DMS153 treated with DMSO at 0.1 percent for 48 hours (cell line): ENCODE results near the gene C9orf43.
"Not testable (repeated sequence)": the region's sequence is repeated elsewhere in the genome, so short reads cannot be mapped to it uniquely, and the experiment has no call there.

ENCODE experiments used
- DNase-seq: peaks from one replicate; lab custom pipeline; 2025; ENCODE audit not compliant: unreplicated experiment; lab: John Stamatoyannopoulos, UW

C9orf43 gene, protein sequence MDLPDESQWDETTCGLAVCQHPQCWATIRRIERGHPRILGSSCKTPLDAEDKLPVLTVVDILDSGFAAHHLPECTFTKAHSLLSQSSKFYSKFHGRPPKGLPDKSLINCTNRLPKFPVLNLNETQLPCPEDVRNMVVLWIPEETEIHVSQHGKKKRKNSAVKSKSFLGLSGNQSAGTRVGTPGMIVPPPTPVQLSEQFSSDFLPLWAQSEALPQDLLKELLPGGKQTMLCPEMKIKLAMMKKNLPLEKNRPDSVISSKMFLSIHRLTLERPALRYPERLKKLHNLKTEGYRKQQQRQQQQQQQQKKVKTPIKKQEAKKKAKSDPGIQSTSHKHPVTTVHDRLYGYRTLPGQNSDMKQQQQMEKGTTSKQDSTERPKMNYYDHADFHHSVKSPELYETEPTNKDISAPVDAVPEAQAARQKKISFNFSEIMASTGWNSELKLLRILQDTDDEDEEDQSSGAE

DNA sequence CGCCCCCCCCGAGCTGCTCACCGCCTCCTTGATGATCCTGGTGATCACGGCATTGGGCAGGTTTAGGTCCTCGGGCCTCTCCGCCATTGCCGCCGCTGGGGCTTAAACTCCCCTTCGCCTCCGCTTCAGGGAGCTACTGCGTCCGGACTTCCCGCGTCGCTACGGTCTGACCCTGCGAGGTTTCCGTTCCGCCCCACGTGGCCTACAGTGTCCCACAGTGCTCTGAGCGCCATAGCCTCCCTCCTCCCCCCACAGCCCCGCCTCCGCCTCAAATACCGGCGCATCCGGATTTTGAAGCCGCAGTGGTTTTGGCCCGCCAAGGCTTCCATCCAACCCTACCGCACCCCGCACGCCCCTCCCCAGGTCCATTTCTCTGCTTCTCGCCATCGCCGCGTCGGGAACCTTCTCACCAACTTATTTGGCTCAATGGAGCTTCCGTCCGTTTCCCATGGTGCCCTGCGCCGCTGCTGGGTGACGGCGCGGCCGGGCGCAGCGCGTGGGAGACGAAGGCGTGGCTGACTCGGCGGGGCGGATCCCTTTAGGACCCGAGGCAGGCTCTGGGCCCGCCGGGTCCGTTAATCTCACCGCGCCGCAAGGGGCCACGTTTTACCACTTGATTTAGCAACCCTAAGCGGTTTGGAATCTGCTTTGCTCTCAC, at the start of gene C9orf43, which contains the start of gene POLE3:
Gene C9orf43, plus strand, starts transcription at position 541 of the 658 bp plus-strand sequence. CDS start 2,747 bp downstream, outside the sequence.
Gene POLE3, minus strand, starts transcription at position 469 of the 658 bp plus-strand sequence. Its CDS starts 382 bp downstream, at position 87.
- DNase-seq: peak; percentile 95

DNA sequence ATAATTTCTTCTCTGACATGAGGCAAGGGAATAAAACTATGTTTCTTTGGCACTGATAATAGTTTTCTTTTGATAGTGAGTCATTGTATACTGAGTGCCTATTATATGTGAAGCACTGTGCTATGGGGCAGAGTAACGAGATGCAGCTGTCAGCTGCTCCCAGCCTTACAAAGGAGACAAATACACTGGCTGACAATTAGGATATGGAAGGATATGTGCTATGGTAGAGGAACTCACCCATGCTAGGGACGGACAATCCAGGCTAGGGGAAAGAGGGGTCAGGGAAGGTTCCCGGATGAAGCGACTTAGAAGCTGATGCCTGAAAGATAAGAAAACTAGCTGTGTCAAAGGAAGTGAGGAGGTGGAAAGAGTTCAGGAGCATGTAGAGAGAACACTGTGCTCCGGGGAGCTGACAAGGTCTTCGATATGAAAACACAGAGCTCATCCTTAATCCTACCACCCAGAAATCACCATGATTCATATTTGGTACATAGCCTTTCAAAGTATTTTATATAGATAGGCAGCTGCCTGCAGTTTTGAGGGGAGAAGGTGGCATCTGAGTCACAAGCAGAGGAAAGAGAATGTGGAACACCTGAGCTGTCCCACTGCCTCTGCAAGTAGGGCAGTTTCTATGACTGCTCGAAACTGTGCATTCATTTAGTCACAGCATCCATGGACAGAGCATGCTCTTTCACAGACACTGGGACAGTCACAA, 49.1 kb upstream of the C9orf43 start:
- no peak for DNase-seq

DNA sequence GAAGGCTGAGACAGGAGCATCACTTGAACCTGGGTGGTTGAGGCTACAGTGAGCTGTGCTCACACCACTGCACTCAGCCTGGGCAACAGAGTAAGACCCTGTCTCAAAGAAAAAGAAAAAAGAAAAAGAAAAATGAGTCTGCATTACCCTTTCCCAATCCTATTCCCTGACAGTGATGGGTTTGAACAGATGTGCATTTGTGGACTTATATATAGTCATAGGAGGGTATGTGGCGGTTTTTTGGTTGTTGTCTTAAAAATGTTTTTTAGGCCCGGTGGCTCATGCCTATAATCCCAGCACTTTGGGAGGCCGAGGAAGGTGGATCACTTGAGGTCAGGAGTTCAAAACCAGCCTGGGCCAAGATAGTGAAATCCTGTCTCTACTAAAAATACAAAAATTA, 47.2 kb upstream of the C9orf43 start:
- DNase-seq: no peak

DNA sequence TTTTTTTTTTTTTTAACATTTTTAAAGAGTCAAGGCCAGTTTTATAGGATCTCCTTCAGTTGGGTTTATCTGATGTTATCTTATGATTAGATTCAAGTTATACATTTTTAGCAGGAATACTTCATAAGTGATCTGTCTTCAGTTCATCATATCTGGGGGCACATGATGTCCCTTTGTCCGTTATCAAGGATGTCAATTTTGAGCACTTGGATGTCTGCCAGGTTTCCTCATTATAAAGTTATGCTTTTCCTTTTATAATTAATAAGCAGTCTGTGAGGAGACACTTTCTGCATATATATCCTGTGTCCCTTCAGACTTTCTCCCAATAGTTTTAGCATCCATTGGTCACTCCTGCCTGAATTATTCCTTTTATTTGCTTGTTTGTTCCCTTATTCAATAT, 45.6 kb upstream of the C9orf43 start:
- DNase-seq: no peak

DNA sequence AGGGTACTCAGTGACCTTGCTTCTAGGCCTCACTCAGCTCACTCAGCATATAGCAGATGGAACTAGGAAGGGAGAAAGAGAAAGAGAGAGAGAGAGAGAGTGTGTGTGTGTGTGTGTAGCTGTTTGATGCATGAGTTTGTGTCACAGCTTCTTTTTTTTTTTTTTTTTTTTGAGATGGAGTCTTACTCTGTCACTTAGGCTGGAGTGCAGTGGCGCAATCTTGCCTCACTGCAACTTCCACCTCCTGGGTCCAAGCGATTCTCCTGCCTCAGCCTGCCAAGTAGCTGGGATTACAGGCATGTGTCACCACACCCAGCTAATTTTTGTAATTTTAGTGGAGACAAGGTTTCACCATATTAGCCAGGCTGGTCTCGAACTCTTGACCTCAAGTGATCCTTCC, 44.9 kb upstream of the C9orf43 start:
- not testable (repeated sequence) for DNase-seq

DNA sequence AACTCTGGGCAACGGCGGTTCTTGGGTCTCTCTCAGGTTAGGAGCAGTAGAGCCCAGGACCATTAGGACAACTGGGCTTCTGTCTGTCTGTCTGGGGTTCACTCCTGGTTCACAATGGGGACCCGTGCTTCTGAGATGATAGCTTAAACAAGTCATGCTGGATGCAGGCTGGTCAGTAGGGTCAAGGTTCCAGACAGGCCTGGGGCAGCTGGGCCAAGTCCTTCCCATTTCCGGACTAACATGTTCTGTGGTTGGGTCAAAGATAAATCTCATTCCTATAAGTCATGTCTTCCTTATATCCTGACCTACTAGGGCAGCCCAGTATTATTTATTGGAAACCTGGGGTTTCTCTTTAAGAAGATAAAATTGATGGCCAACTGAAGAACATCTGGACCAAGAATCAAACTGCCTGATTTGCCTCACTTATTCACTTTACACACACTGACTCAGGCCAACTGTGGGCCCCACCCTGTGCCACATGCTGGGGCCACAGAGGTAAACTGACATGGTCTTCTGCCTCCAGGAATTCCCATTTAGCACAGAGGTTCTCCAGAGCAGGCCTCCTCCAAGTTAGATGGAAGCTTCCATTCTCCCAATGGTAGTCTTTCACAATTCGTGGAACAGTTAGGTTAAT, 42.1 kb upstream of the C9orf43 start:
- DNase-seq: no peak

DNA sequence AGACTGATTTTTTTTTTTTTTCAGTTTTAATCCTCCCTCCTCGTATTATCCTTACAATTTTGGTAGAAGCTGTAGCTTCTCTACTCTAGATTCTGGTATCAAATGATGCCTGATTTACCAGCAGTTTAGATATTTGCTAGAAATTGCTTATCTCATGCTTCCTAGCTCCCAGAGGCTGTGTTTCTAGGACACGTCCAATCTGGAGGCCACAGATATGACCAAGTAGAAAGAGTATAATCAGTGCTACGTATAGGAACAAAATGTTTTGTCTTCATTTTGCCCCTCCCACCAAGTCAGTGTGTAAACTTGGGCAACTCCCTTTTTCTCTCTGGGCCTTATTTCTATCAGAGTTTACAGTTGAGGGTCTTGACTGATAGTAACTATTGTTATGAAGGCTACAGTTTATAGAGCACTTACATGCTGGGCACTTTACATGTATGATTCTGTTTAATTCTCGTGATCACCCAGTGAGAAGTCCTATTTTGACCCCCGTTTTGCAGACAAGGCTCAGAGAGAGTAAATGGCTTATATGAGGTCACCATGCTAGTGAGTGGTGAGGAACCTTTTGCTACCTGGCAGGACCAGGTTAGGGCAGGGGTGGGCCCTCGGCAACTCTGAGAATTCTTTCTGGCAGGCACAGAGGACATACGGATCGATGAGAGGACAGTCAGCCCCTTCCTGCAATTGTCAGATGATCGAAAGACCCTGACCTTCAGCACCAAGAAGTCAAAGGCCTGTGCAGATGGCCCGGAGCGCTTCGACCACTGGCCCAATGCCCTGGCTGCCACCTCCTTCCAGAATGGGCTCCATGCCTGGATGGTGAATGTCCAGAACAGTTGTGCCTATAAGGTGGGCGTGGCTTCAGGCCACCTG, 41.3 kb upstream of the C9orf43 start:
- DNase-seq: no peak

DNA sequence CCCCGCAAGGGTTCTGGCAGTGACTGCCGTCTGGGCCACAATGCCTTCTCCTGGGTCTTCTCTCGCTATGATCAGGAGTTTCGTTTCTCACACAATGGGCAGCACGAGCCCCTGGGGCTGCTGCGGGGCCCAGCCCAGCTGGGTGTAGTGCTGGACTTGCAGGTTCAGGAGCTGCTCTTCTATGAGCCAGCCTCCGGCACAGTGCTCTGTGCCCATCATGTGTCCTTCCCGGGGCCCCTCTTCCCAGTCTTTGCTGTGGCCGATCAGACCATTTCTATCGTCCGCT, 40.7 kb upstream of the C9orf43 start:
- DNase-seq: no peak

DNA sequence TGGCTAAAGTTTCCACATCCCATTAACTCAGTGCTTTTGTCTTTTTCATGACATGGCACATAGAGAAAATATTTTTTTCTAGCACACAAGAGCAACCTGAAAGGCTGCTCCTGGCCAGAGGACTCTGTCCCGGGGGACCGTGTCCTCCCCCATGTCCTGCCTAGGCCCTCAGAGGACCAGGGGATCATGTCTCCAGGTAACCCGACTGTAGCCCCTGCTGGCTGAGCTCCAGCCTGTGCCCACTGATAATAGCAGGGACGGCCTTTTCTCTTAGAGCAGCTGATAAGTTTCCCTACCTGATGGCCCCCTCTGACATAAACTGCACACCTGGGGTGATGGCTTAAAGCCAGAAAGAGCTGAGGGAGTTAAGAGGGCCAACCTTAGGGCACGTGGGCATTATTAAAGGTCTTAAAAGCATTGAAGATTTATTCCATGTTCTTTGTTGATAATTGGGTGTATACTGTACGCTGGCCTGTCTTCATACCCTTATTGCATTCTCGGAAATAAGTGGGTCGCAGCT, 39.7 kb upstream of the C9orf43 start:
- DNase-seq: no peak

DNA sequence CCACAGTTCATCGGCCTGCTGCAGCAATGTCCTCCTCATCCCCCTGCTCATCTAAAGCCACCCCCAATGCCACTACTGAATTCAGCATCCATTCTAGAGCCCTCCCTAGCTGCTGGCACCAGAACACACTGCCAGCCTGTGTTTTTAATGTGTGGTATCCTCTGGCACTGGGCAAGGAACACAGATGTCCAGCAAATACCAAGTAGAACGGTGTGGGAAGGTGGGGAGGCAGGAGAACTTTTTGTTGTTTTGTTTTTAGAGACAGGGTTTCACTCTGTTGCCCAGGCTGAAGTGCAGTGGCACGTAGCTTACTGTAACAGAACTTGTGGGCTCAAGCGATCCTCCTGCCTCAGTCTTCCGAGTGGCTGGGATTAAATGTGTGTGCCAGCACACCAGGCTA, 38.5 kb upstream of the C9orf43 start:
- no peak for DNase-seq

DNA sequence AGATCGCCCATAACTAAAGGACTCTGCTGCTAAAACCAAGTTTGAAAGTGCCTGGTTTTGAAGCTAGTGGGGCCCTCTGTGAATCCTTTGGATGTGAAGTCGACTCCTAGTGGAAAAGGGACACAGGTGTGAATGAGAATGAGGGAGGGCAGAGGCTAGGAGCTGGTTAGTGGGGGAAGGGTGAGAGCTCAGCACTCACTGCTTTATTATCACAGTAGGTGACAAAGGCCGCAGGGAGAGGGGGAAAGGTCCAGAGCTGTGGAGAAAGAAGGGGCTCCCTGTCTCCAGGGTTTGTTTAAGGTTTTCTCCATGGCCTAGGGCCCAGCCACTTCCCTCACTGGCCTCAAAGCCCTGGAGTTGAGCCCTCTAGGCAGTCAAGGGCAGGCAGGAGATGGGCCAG, 37.3 kb upstream of the C9orf43 start:
- no peak for DNase-seq

DNA sequence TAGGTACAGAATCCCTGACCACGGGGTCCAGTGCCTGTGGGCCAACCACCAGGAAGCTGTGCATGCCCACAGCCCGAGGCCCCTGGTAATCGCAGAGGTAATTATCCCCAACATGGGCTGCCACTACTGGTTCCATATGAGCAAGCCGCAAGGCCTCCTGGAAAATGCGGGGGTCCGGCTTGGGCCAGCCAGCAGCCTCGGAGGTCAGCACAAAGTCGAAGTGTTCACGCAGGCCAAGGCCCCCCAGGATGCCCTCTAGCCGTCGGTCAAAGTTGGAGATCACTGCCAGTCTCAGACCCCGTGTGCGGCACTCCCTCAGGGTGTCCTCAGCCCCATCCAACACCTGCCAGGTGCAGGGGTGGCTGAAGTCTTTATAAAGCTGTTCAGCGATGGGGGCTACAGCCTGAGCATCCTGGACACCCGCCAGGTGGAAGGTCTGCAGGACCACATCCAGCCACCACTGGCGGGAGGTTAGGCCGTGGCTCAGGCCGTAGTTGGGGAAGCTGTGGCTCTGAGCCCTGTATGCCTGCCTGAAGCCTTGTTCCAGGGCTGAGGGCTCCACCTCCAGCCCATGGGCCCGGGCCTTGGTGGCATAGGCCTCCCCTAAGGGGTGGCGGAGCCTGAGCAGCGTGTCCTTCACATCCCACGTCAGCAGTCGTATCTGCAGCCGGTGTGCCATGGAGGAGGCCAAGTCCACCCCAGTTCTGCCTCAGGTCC, 36.7 kb upstream of the C9orf43 start:
- DNase-seq: no peak

DNA sequence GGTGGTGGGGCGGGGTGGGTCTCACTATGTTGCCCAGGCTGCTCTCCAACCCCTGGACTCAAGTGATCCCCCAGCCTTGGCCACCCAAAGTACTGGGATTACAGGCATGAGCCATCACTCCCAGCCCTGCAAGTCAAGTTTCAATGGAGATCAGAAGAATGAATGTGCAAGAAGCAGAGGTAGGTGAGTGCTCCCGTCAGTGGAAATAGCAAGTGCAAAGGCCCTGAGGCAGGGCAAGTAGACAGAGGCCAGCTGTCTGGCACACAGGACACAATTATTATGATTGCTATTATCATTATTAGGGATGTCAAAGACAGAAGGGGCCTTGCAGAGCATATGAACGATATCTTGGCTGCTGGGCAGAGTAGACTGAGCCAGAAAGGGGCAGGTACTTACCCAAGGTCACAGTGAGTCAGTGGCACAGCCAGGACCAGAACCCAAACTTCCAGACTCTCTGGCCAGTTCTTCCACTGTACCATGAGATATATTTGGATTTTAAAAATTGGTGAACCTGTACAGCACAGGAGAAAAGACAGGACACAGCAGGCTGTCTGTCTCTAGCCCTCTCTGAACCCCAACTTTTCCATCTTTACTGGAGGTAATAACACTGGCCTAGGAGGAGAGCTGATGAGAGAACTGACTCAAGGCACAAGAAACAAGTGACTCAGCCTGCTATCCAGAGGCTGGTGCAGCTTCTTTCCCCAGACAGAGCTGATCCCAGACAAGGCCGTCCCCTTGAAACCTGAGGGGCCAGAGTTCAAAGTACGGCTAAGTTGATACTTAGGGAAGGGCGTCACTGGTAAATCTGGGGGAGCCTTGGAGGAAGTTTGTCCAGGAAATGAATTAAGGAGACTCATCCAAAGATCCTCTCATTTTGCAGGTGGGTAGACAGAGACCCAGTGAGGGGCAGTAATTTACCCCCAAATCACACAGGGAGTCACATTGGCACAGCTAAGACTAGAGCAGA, 35.2 kb upstream of the C9orf43 start:
- no peak for DNase-seq

DNA sequence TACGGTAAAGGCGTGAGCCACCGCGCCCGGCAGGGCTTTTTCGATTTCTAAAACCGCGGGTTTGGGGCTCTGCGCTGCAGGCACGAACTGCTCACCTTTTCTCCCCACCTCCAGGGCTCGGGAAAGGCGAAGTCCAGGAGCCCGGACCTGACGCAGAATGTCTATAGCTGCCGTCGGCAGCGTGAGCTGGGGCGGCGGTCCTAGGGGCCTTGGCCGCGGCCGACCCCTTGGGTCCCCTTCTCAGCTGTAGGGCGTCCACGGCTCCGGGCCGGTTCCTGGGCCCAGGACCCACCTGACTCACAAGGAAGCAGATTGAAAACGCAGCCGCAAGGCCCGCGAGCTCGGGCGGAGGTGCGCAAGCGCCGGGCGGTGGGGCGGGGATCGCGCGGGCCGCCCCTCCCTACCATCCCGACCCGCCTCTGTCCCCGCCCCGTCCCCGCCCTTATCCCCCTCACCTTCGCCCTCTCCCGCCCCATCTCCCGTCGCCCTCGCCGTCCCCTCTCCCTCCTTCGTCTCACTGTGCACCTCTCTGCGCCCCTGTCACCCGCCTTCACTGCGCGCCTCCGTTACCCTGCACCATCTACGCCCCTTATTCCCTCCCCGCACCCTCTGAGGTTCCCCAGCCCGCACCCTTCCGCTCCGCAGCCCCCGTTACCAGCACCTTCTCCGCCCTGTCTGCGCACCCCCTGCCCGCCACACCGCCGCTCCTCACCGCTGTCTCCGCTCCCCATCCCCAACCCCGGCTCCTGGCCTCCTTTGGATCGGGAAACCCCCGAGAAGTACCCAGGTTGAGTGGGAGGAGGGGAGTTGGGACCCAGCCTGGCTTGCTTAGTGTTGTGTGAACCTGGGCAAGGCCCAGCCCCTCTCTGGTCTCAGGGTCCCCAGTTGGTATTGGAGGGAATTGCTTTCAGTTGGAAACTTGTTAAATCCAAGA, 33.6 kb upstream of the C9orf43 start, which contains the start of gene HDHD3:
Gene HDHD3, minus strand, starts transcription at position 353 of the 934 bp plus-strand sequence. CDS start 2,632 bp downstream, outside the sequence.
- no peak for DNase-seq

DNA sequence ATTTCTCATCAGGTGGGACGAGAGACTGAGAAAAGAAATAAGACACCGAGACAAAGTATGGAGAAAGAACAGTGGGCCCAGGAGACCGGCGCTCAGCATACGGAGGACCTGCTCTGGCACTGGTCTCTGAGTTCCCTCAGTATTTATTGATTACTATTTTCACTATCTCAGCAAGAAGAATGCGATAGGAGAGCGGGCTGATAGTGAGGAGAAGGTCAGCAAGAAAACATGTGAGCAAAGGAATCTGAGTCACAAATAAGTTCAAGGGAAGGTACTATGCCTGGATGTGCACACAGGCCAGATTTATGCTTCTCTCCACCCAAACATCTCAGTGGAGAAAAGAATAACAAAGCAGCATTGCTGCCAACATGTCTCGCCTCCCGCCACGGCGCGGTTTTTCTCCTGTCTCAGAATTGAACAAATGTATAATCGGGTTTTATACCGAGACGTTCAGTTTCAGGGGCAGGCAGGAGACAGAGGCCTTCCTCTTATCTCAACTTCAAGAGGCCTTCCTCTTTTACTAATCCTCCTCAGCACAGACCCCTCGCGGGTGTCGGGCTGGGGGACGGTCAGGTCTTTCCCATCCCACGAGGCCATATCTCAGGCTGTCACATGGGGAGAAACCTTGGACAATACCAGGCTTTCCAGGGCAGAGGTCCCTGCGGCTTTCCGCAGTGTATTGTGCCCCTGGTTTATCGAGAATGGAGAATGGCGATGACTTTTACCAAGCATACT, 31.3 kb upstream of the C9orf43 start:
- DNase-seq: not testable (repeated sequence)

DNA sequence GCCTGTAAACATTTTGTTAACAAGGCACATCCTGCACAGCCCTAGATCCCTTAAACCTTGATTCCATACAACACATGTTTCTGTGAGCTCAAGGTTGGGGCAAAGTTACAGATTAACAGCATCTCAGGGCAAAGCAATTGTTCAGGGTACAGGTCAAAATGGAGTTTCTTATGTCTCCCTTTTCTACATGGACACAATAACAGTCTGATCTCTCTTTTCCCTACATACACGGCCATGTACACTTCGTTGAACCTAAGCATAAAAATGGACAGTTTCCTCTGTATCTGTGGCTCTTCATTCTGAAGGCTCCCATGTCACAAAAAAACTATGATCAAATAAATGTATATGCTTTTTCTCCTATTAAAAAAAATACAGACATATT, 30.7 kb upstream of the C9orf43 start:
- not testable (repeated sequence) for DNase-seq
